ENCODE measurements around the gene ZNF532.
A peak's percentile ranks its signal among the peaks of the same experiment; 100 is the strongest.

ZNF532 gene

DNA sequence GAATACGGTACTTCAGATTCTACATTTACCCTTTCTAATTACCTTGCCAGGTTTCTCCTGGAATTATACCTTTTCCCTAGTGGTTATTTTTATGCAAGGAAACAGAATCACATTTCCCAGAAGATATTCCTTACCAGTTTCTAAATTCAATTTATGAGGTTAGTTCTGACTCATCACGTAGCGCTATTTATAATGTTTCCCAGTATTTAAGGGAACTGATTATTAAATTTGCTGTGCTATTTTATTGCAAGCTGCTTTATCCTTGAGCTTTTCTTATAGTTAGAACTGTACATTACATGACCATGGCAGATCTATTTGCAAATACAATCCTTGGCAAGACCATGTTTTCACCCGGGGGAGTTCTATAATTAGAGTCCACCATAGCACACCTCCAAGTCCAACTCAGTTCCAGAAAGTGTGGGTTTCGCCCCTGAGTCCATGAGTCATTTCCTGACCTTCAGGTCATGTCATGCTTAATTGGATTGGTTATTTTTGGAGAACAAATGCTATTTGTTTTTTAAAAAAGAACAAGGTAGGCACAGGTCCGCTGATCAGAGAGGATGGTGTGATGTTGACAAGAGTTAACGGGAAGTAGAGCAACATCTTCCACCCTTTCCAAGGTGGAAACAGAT is 126.6 kb downstream of the ZNF532 start:
- no peaks in the 10 kb centered on the region for H3K79me2 ChIP-seq (ENCODE audit: insufficient read depth, low read length)
- no peaks in the 10 kb centered on the region for H3F3A ChIP-seq (ENCODE audit: insufficient read depth, low read length)
- H3K4me2 ChIP-seq (ENCODE audit: low read length) = no peak overlapping the region
- no peak overlapping the region for H3K27ac ChIP-seq (ENCODE audit: low read depth, low read length, poor library complexity, severe bottlenecking)
- H3K4me1 ChIP-seq (ENCODE audit: insufficient read depth, low read length, severe bottlenecking) = peaks cover 32% of the 10 kb centered on the region
- TF ChIP-seq, protein P1, sequence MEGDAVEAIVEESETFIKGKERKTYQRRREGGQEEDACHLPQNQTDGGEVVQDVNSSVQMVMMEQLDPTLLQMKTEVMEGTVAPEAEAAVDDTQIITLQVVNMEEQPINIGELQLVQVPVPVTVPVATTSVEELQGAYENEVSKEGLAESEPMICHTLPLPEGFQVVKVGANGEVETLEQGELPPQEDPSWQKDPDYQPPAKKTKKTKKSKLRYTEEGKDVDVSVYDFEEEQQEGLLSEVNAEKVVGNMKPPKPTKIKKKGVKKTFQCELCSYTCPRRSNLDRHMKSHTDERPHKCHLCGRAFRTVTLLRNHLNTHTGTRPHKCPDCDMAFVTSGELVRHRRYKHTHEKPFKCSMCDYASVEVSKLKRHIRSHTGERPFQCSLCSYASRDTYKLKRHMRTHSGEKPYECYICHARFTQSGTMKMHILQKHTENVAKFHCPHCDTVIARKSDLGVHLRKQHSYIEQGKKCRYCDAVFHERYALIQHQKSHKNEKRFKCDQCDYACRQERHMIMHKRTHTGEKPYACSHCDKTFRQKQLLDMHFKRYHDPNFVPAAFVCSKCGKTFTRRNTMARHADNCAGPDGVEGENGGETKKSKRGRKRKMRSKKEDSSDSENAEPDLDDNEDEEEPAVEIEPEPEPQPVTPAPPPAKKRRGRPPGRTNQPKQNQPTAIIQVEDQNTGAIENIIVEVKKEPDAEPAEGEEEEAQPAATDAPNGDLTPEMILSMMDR (IDR thresholded peaks at IDR 0.05; ENCODE audit: low read length) = no peak
- TF ChIP-seq EZH2 (IDR thresholded peaks at IDR 0.05; ENCODE audit: borderline replicate concordance, low read length) = no peak
- peaks cover 6% of the 10 kb centered on the region; the same call in 1 of the 2 replicates for H3K36me3 ChIP-seq (ENCODE audit: insufficient read depth, low read length)
- H2AFZ ChIP-seq (ENCODE audit: low read length) = no peak overlapping the region
- H3K4me3 ChIP-seq (ENCODE audit: low read depth, low read length, poor library complexity, severe bottlenecking) = no peak overlapping the region
- peaks cover 3% of the 10 kb centered on the region; the same call in 1 of the 2 replicates for H3K9me3 ChIP-seq (ENCODE audit: low read length)
- H3K9ac ChIP-seq (ENCODE audit: low read length) = no peak overlapping the region
- H3K27me3 ChIP-seq (ENCODE audit: insufficient read depth, low read length) = no peaks in the 10 kb centered on the region
- H3K9me2 ChIP-seq (ENCODE audit: low read depth, low read length) = no peaks in the 10 kb centered on the region
- no peaks in the 10 kb centered on the region for H4K20me1 ChIP-seq (ENCODE audit: insufficient read depth, low read length)

DNA sequence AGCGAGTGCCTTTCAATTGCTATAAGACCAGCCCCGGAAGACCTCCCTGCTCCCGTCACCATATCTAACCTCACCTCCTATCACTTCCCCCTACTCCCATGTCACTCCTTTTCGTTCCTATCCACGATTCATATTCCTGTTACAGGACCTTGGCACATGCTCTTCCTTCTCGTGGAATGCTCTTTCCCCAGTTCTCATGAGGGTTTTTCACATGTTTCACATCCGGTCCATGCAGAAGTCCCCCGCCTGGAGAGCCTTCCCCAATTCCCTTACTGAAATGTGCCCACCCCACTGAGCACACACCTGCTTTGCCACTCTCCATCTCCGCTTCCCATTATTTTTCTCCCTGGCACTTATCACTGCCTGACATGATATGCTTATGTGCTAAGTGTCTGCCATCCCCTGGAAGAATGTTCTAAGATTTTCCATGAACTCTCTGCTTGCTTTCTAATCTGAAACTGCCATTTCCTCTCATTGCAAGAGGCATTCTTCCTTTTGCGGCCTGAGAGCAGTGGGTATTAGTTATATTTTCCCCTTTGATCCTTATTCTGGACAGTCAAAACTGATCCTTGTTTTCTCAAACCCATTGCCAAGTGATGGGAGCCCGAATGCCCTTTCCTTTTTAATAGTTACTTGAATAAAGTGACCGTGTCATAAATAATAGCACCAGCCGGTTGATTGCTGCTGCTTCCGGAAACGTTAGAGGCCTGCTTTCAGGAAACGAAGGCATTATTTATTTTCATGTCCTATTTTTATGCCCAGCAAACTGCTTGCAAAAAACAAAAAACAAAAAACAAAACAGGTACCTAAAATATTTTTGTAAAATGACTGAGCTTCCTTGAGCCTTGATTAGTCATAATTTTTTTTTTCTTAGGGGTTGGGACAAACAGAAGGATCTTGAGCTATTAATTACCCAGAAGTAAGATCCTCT is 127.9 kb downstream of the ZNF532 start:
- peaks cover 32% of the 10 kb centered on the region for H3K4me1 ChIP-seq (ENCODE audit: insufficient read depth, low read length, severe bottlenecking)

DNA sequence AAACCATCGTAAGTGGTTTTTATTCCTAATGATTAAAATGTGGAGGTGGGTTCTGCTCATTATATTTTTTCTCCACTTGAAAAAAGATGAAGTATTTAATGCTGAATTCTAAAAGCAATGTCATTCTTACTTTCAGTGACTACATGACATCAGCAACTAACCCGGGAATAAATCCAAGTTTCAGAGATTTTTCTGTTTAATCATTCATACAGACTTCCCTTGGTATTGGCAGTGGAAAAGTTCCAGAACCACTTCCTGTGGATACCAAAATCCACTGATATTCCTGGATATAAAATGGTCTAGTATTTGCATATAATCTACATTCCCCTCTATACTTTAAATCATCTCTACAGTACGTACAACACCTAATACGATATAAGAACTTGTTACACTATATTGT is 128.6 kb downstream of the ZNF532 start:
- no peak for TF ChIP-seq EZH2 (IDR thresholded peaks at IDR 0.05; ENCODE audit: borderline replicate concordance, low read length)
- TF ChIP-seq, protein P1 (IDR thresholded peaks at IDR 0.05; ENCODE audit: low read length) = no peak
- Histone ChIP-seq H3K27me3 (ENCODE audit: insufficient read depth, low read length) (no peaks in the 10 kb centered on the region), H2AFZ (ENCODE audit: low read length) (no peak overlapping the region), H3K4me3 (ENCODE audit: low read depth, low read length, poor library complexity, severe bottlenecking) (no peak overlapping the region), H3K36me3 (ENCODE audit: insufficient read depth, low read length) (no peaks in the 10 kb centered on the region), H3K9ac (ENCODE audit: low read length) (no peak overlapping the region), H3K27ac (ENCODE audit: low read depth, low read length, poor library complexity, severe bottlenecking) (no peak overlapping the region), H3K9me2 (ENCODE audit: low read depth, low read length) (no peaks in the 10 kb centered on the region), H3K9me3 (ENCODE audit: low read length) (peaks cover 3% of the 10 kb centered on the region; the same call in 1 of the 2 replicates), H3K4me2 (ENCODE audit: low read length) (no peak overlapping the region), H4K20me1 (ENCODE audit: insufficient read depth, low read length) (no peaks in the 10 kb centered on the region), H3K4me1 (ENCODE audit: insufficient read depth, low read length, severe bottlenecking) (peaks cover 35% of the 10 kb centered on the region), H3F3A (ENCODE audit: insufficient read depth, low read length) (no peaks in the 10 kb centered on the region), H3K79me2 (ENCODE audit: insufficient read depth, low read length) (no peaks in the 10 kb centered on the region)

More for the DNA sequence above, 127.9 kb downstream of the ZNF532 start:
- Histone ChIP-seq H3K36me3 (ENCODE audit: insufficient read depth, low read length) (no peaks in the 10 kb centered on the region), H3F3A (ENCODE audit: insufficient read depth, low read length) (no peaks in the 10 kb centered on the region), H4K20me1 (ENCODE audit: insufficient read depth, low read length) (no peaks in the 10 kb centered on the region), H3K27me3 (ENCODE audit: insufficient read depth, low read length) (no peaks in the 10 kb centered on the region), H3K79me2 (ENCODE audit: insufficient read depth, low read length) (no peaks in the 10 kb centered on the region), H3K9me2 (ENCODE audit: low read depth, low read length) (no peaks in the 10 kb centered on the region), H3K9ac (ENCODE audit: low read length) (no peak overlapping the region), H3K4me3 (ENCODE audit: low read depth, low read length, poor library complexity, severe bottlenecking) (peak overlapping the region; percentile 13), H2AFZ (ENCODE audit: low read length) (peak overlapping the region; percentile 83; the same call in 1 of the 2 replicates), H3K27ac (ENCODE audit: low read depth, low read length, poor library complexity, severe bottlenecking) (no peak overlapping the region), H3K9me3 (ENCODE audit: low read length) (peaks cover 3% of the 10 kb centered on the region; the same call in 1 of the 2 replicates), H3K4me2 (ENCODE audit: low read length) (peak overlapping the region; percentile 38; the same call in 1 of the 2 replicates)
- TF ChIP-seq, protein P1 (IDR thresholded peaks at IDR 0.05; ENCODE audit: low read length) = no peak
- no peak for TF ChIP-seq EZH2 (IDR thresholded peaks at IDR 0.05; ENCODE audit: borderline replicate concordance, low read length)

Measured in OCI-LY1 (cell line).